HepG2 (cell line): Measurements from ENCODE around the gene METRN. TPM values are rescaled to one million over a fixed set of nuclear protein-coding genes. Genes with fewer than 3 reads are reported as not detected.
A peak's percentile ranks its signal among the peaks of the same experiment; 100 is the strongest.

Source experiments
- ATAC-seq: fragments of 200-7000 bp; cut with Tn5 transposase; 3 replicates; pipeline ENCODE4 v1.9.1; 2020; ENCODE audit warnings: mild to moderate bottlenecking, moderate library complexity
- BruUV-seq: library from RNA; stranded (reverse); fragments of 400-500 nt; replicated peaks from 2 replicates; lab custom pipeline; 2021; lab: Mats Ljungman, UMichigan
- CTCF ChIA-PET: fragments of 300-600 bp; formaldehyde crosslinking; extraction: SDS; loops from one replicate; lab custom pipeline; 2021; ENCODE audit warnings: low total read pairs, inconsistent platforms, low intra/inter-chr PET ratio; lab: Yijun Ruan, JAX
- POLR2A ChIA-PET: fragments of 350-600 bp; sonication (Branson Sonifier 250); formaldehyde crosslinking; loops from one replicate; lab custom pipeline; 2020; ENCODE audit warnings: antibody characterized with exemption, inconsistent platforms; lab: Yijun Ruan, JAX
- DNase-seq: peaks from one replicate; pipeline ENCODE4 v3.0.0-alpha.2; 2015; ENCODE audit warnings: low spot score
- FAIRE-seq: peaks from 3 replicates; lab custom pipeline; 2011; peaks lifted over from hg19 to GRCh38; lab: Jason Lieb, UNC
- H2AFZ ChIP-seq: one replicate; pipeline ENCODE4 v1.6.1; 2011; ENCODE audit warnings: low read length, inconsistent platforms
- H3K27ac ChIP-seq: fragments of 300-600 bp; 3 replicates; pipeline ENCODE4 v1.8.0; 2011; ENCODE audit warnings: mixed run types, mild to moderate bottlenecking, mixed read lengths, low read length, inconsistent platforms; ENCODE audit not compliant: insufficient read depth; ENCODE audit errors: extremely low read length
- H3K27me3 ChIP-seq, 2 experiments: fragments of 200-600 bp in 1 of 2; 2 replicates in 1 of 2; 3 replicates in 1 of 2; pipeline versions ENCODE4 v1.6.0 to v1.8.0; 2011; ENCODE audit warnings: low read length in 2 of 2, mild to moderate bottlenecking in 2 of 2, moderate library complexity in 2 of 2, inconsistent platforms in 1 of 2; ENCODE audit not compliant: insufficient read depth in 2 of 2, control insufficient read depth in 1 of 2
- H3K36me3 ChIP-seq, 2 experiments: fragments of 200-600 bp in 1 of 2; replicated peaks in 1 of 2; 2 replicates in 1 of 2; 3 replicates in 1 of 2; pipeline versions ENCODE4 v1.5.1 to v1.8.0; 2011; ENCODE audit warnings: low read length in 2 of 2, inconsistent platforms in 1 of 2; ENCODE audit not compliant: insufficient read depth in 2 of 2, control insufficient read depth in 1 of 2
- H3K4me1 ChIP-seq: 2 replicates; pipeline ENCODE4 v1.5.1; 2012; ENCODE audit warnings: low read length, inconsistent platforms; ENCODE audit not compliant: insufficient read depth
- H3K4me2 ChIP-seq: 2 replicates; pipeline ENCODE4 v1.6.0; 2011; ENCODE audit warnings: low read depth, low read length, inconsistent platforms
- H3K4me3 ChIP-seq, 3 experiments: fragments of 200-600 bp in 1 of 3; sonication (generic), shearing (Covaris generic) in 1 of 3; replicated peaks in 1 of 3; 2 replicates each; pipeline ENCODE4 v1.5.1; 2011 to 2016; ENCODE audit warnings: low read length in 3 of 3, inconsistent platforms in 2 of 3, low read depth in 2 of 3, mild to moderate bottlenecking in 2 of 3, control low read depth in 1 of 3, mixed read lengths in 1 of 3; ENCODE audit not compliant: insufficient read depth in 1 of 3
- H3K79me2 ChIP-seq: one replicate; pipeline ENCODE4 v1.6.1; 2011; ENCODE audit warnings: low read length, inconsistent platforms; ENCODE audit not compliant: insufficient read depth
- H3K9ac ChIP-seq: 2 replicates; pipeline ENCODE4 v1.6.0; 2011; ENCODE audit warnings: mild to moderate bottlenecking, low read depth, low read length, inconsistent platforms; ENCODE audit not compliant: insufficient read depth
- H3K9me3 ChIP-seq: 2 replicates; pipeline ENCODE4 v1.5.1; 2012; ENCODE audit warnings: mild to moderate bottlenecking, low read length
- H4K20me1 ChIP-seq: 2 replicates; pipeline ENCODE4 v1.6.0; 2011; ENCODE audit warnings: inconsistent platforms, mild to moderate bottlenecking, low read length, moderate library complexity; ENCODE audit not compliant: insufficient read depth
- ARHGAP35 ChIP-seq: sonication (generic); formaldehyde crosslinking; IDR thresholded peaks from 2 replicates; pipeline ENCODE4 v1.9.0; 2022; ENCODE audit warnings: mild to moderate bottlenecking, inconsistent platforms, moderate library complexity, missing genetic modification reagents, borderline replicate concordance
- RAD21 ChIP-seq: fragments of 450-650 bp; formaldehyde crosslinking; IDR thresholded peaks from 2 replicates; pipeline ENCODE4 v1.5.0; 2020; ENCODE audit warnings: mild to moderate bottlenecking
- YY1 ChIP-seq: IDR thresholded peaks from 2 replicates; pipeline ENCODE4 v1.6.1; 2011; ENCODE audit warnings: low read length, low read depth, moderate library complexity, mild to moderate bottlenecking; ENCODE audit not compliant: insufficient read depth, insufficient replicate concordance
- ZFX ChIP-seq: sonication (generic); formaldehyde crosslinking; IDR thresholded peaks from 2 replicates; pipeline ENCODE4 v1.4.0; 2020; ENCODE audit warnings: mild to moderate bottlenecking, low read depth, missing genetic modification reagents, moderate library complexity
- ZNF431 ChIP-seq: sonication (generic); formaldehyde crosslinking; IDR thresholded peaks from 2 replicates; pipeline ENCODE4 v1.9.0; 2022; ENCODE audit warnings: missing genetic modification reagents, low read depth, mild to moderate bottlenecking, borderline replicate concordance
- ZNF44 ChIP-seq: sonication (generic); formaldehyde crosslinking; IDR thresholded peaks from 2 replicates; pipeline ENCODE4 v1.5.1; 2020; ENCODE audit warnings: mild to moderate bottlenecking, missing genetic modification reagents
- ZNF589 ChIP-seq: sonication (generic); formaldehyde crosslinking; conservative IDR thresholded peaks from 2 replicates; pipeline ENCODE4 v1.8.0; 2022; ENCODE audit warnings: mild to moderate bottlenecking, moderate library complexity, missing genetic modification reagents
- ZNF761 ChIP-seq: sonication (generic); formaldehyde crosslinking; conservative IDR thresholded peaks from 2 replicates; pipeline ENCODE4 v1.4.0; 2020; ENCODE audit warnings: mild to moderate bottlenecking, missing genetic modification reagents
- WGBS: methylation state at CpG from one replicate; pipeline ENCODE4 v1.1.6; 2017; ENCODE audit warnings: low lambda C conversion rate; 5-methylcytosine and 5-hydroxymethylcytosine counted together
- in situ Hi-C: cut with HindIII; loops from 2 replicates; pipeline ENCODE4 v1.10.0; 2017; ENCODE audit warnings: low pct_unique_long_range_greater_than_20kb; ENCODE audit not compliant: extremely low pct_ligation_motif_present
- intact Hi-C: fragments of 100-400 bp; cut with micrococcal nuclease; formaldehyde crosslinking; loops from one replicate; pipeline ENCODE4 v1.10.0; 2022; ENCODE audit not compliant: unreplicated experiment
- polyA plus RNA-seq, 8 experiments: library from polyadenylated mRNA; depleted of rRNA in 3 of 8; stranded (reverse) in 7 of 8; unstranded in 1 of 8; fragments of >200 nt; fragmentation: Illumina TruSeq in 4 of 8; extraction: Trizol in 4 of 8; gene quantifications; 2 replicates each; pipeline versions ENCODE4 v1.2.1 to v1.2.3, GENCODE V29; 2011 to 2016; ENCODE audit warnings: low read depth in 4 of 8, missing spikeins in 1 of 8, mixed read lengths in 1 of 8; ENCODE audit not compliant: insufficient read depth in 1 of 8
- total RNA-seq, 5 experiments: library from RNA; depleted of rRNA; stranded (reverse); fragments of >200 nt; fragmentation: Illumina TruSeq; extraction: Trizol; gene quantifications; 2 replicates each; pipeline ENCODE4 v1.2.3, GENCODE V29; 2016; ENCODE audit warnings: low read depth in 1 of 5
- TF ChIP-seq, protein P1 (sequence below): IDR thresholded peaks from 2 replicates; pipeline ENCODE4 v1.6.1; 2018; ENCODE audit warnings: missing genetic modification reagents
- TF ChIP-seq, protein P2 (sequence below): sonication (generic); formaldehyde crosslinking; IDR thresholded peaks from one replicate; pipeline ENCODE4 v1.5.1; 2020; ENCODE audit warnings: mild to moderate bottlenecking, missing genetic modification reagents; ENCODE audit errors: not compliant biosample characterization
- TF ChIP-seq, protein P3 (sequence below): sonication (generic); formaldehyde crosslinking; IDR thresholded peaks from 2 replicates; pipeline ENCODE4 v1.4.0; 2020; ENCODE audit warnings: mild to moderate bottlenecking, missing genetic modification reagents

Gene METRN
- total and polyA plus RNA-seq, 2 of the 13 experiments (the other 11 are each of a cell fraction or from before 2014, with no cell fraction given) = 25.5 to 46.1 TPM

DNA sequence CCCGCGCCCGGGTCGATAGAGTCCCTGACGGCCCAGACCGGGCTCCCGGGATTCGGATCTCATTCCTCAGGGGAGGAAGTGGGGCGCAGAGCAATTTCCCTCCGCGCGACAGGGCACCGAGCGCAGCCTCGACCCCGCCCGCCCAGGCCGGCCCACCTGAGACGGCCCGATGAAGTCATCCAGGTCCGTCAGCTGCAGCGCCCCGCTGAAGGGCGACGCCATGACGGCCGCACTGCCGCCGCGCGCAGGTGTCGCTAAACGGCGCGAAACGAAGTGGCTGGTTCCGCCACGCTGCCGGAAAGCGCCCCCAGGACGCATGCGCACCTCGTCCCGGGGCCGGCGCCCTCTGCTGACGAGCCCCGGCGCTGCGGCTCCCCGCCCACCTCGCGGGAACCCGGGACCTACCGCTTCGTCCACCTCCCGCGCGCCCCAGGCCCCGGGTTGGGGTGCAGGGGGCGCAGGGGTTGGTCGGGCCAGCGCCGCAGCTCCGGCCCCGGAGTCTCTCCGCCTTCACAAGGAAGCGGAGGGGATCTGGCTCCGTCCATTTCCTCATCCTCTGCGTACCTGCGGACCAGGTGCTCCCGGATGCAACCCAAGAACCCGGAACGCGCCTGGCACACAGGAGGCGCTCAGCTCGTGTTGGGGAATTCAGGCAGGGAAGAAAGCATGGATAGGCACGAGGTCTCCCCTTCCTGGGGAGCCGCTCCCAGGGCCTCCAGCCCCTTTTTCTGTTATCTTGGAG, 26.0 kb downstream of the METRN start, which contains the start of gene CIAO3:
Gene CIAO3 (minus strand): TSS at position 234 of the 742 bp plus-strand sequence. CDS start 12 bp downstream, at position 222.
- Histone ChIP-seq H3K79me2 (no peaks in the 10 kb centered on the region), H3K36me3 (peaks cover 0 to 9% of the 10 kb centered on the region in 2 experiments; a peak in 2 of 5 replicates), H3K27me3 (no peaks in the 10 kb centered on the region), H3K4me3 (peak within 1 kb of the TSS; percentile 94 to 97 (median 95)), H3K4me2 (peak within 1 kb of the TSS; percentile 88), H2AFZ (no peak within 1 kb of the TSS), H3K4me1 (peaks cover 18% of the 10 kb centered on the region), H3K27ac (peak within 1 kb of the TSS; percentile 59), H4K20me1 (no peaks in the 10 kb centered on the region), H3K9me3 (no peaks in the 10 kb centered on the region), H3K9ac (peak within 1 kb of the TSS; percentile 86)
- 3% methylated on average over 15 of the region's 79 CpGs for WGBS
- POLR2A ChIA-PET = interaction anchor here (0.8 to 3.3 kb wide), 10 partner anchors 9 to 47 kb away, joined by 3 to 22 read pairs (median 4); partner anchors contain the start of genes ANTKMT, CCDC78, CHTF18 and HAGHL
- DNase-seq (peak; percentile 79), ATAC-seq (peak; percentile 85), FAIRE-seq (peak; percentile 21)
- in situ Hi-C loops = loop anchor here (5.0 kb wide), 1 partner anchor 46 kb away; the partner anchor contains the start of genes CHTF18 and RPUSD1
- BruUV-seq = no TSS peak
- intact Hi-C loops = no loop called here
- CTCF ChIA-PET = interaction anchor here (1.3 kb wide), 1 partner anchor 28 kb away, joined by 3 read pairs; no protein-coding TSS in a partner anchor
- TF ChIP-seq ARHGAP35 (CRISPR knock-in tag) = no peak
- TF ChIP-seq ZNF44 = peak; percentile 92; the same call in 1 of the 2 replicates
- TF ChIP-seq, protein P1, sequence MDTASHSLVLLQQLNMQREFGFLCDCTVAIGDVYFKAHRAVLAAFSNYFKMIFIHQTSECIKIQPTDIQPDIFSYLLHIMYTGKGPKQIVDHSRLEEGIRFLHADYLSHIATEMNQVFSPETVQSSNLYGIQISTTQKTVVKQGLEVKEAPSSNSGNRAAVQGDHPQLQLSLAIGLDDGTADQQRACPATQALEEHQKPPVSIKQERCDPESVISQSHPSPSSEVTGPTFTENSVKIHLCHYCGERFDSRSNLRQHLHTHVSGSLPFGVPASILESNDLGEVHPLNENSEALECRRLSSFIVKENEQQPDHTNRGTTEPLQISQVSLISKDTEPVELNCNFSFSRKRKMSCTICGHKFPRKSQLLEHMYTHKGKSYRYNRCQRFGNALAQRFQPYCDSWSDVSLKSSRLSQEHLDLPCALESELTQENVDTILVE (CRISPR knock-in tag) = peak; percentile 84
- TF ChIP-seq ZFX (CRISPR knock-in tag) = peak; percentile 91
- TF ChIP-seq, protein P2, sequence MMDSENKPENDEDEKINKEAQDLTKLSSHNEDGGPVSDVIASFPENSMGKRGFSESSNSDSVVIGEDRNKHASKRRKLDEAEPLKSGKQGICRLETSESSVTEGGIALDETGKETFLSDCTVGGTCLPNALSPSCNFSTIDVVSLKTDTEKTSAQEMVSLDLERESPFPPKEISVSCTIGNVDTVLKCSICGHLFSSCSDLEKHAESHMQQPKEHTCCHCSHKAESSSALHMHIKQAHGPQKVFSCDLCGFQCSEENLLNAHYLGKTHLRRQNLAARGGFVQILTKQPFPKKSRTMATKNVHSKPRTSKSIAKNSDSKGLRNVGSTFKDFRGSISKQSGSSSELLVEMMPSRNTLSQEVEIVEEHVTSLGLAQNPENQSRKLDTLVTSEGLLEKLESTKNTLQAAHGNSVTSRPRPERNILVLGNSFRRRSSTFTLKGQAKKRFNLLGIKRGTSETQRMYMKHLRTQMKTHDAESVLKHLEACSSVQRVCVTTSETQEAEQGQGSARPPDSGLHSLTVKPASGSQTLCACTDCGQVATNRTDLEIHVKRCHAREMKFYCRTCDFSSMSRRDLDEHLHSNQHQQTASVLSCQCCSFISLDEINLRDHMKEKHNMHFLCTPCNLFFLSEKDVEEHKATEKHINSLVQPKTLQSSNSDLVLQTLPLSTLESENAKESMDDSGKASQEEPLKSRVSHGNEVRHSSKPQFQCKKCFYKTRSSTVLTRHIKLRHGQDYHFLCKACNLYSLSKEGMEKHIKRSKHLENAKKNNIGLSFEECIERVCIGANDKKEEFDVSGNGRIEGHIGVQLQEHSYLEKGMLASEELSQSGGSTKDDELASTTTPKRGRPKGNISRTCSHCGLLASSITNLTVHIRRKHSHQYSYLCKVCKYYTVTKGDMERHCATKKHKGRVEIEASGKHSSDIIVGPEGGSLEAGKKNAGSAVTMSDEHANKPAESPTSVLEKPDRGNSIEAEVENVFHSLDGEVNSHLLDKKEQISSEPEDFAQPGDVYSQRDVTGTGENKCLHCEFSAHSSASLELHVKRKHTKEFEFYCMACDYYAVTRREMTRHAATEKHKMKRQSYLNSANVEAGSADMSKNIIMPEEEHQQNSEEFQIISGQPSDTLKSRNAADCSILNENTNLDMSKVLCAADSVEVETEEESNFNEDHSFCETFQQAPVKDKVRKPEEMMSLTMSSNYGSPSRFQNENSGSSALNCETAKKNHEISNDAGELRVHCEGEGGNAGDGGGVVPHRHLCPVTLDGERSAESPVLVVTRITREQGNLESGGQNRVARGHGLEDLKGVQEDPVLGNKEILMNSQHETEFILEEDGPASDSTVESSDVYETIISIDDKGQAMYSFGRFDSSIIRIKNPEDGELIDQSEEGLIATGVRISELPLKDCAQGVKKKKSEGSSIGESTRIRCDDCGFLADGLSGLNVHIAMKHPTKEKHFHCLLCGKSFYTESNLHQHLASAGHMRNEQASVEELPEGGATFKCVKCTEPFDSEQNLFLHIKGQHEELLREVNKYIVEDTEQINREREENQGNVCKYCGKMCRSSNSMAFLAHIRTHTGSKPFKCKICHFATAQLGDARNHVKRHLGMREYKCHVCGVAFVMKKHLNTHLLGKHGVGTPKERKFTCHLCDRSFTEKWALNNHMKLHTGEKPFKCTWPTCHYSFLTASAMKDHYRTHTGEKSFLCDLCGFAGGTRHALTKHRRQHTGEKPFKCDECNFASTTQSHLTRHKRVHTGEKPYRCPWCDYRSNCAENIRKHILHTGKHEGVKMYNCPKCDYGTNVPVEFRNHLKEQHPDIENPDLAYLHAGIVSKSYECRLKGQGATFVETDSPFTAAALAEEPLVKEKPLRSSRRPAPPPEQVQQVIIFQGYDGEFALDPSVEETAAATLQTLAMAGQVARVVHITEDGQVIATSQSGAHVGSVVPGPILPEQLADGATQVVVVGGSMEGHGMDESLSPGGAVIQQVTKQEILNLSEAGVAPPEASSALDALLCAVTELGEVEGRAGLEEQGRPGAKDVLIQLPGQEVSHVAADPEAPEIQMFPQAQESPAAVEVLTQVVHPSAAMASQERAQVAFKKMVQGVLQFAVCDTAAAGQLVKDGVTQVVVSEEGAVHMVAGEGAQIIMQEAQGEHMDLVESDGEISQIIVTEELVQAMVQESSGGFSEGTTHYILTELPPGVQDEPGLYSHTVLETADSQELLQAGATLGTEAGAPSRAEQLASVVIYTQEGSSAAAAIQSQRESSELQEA (CRISPR knock-in tag) = peak; percentile 86
- TF ChIP-seq ZNF589 (CRISPR knock-in tag) = no peak
- TF ChIP-seq ZNF431 = peak; percentile 64; the same call in 1 of the 2 replicates
- TF ChIP-seq YY1 = peak; percentile 97
- TF ChIP-seq RAD21 (CRISPR knock-in tag) = peak; percentile 78
- TF ChIP-seq ZNF761 (CRISPR knock-in tag) = 0 out of 2 replicates have a peak, but pooled peaks have one; percentile 68
- TF ChIP-seq, protein P3, sequence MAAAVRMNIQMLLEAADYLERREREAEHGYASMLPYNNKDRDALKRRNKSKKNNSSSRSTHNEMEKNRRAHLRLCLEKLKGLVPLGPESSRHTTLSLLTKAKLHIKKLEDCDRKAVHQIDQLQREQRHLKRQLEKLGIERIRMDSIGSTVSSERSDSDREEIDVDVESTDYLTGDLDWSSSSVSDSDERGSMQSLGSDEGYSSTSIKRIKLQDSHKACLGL (CRISPR knock-in tag) = peak; percentile 80
